ENCODE data around the gene ERVMER34-1. TPM values are rescaled to one million over a fixed set of nuclear protein-coding genes. Genes with fewer than 3 reads are reported as not detected.

Gene ERVMER34-1, protein sequence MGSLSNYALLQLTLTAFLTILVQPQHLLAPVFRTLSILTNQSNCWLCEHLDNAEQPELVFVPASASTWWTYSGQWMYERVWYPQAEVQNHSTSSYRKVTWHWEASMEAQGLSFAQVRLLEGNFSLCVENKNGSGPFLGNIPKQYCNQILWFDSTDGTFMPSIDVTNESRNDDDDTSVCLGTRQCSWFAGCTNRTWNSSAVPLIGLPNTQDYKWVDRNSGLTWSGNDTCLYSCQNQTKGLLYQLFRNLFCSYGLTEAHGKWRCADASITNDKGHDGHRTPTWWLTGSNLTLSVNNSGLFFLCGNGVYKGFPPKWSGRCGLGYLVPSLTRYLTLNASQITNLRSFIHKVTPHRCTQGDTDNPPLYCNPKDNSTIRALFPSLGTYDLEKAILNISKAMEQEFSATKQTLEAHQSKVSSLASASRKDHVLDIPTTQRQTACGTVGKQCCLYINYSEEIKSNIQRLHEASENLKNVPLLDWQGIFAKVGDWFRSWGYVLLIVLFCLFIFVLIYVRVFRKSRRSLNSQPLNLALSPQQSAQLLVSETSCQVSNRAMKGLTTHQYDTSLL
- total RNA-seq = 4.1 and 9.0 TPM in 2 replicates

DNA sequence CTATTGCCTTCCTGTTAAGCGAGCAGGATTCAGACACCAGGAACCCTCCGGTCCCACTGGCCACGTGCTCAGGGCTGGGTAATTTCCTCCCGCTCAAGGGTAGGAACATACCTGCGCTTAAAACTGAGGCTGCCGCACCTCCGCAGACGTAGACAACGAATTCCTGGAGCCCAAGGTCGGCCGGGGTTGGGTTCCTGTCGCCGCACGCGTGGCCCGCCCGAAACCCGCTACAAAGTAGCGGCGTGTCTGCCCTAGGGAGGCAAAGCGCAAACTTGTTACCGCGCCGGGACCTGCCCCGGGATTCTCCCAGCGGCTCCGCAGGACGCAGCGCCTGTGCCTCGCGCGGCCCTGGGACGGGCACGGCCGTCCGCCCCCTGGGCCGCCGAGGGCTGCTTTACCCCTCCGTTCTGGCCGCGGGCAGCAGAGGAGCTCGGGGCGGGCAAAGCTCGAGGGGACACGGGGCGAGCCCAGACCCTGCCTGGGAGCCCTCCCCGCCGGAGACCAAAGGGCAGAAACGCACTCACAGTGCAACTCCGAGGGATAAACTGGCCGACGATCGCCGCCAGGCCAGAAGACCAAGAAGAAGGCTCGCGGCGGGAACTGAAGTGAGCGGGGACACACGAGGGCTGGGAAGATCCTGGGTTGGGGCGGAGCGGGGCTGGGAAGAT, at the start of gene ERVMER34-1:
TSS of gene ERVMER34-1 (minus strand) at position 607 of the 668 bp plus-strand sequence. CDS start 5,905 bp downstream, outside the sequence.

Other genes with a start within 250 kb of the ERVMER34-1 start
- 18.8 and 39.8 TPM in 2 replicates for gene USP46, start 92.1 kb downstream of the ERVMER34-1 start, total RNA-seq
- 1.7 and 2.6 TPM in 2 replicates for gene RASL11B, start 110.9 kb upstream of the ERVMER34-1 start, total RNA-seq